GM19099 (cell line): ENCODE results near the gene SYT6.

Experiments
- POLR2A ChIP-seq: IDR thresholded peaks from 3 replicates; pipeline ENCODE4 v1.6.1; 2011; ENCODE audit warnings: low read depth; ENCODE audit not compliant: insufficient read length; ENCODE audit errors: extremely low read depth

The SYT6 gene

GRCh38 chr1:114081437-114082303, 72.0 kb downstream of the SYT6 start:
- TF ChIP-seq POLR2A: no peak

DNA sequence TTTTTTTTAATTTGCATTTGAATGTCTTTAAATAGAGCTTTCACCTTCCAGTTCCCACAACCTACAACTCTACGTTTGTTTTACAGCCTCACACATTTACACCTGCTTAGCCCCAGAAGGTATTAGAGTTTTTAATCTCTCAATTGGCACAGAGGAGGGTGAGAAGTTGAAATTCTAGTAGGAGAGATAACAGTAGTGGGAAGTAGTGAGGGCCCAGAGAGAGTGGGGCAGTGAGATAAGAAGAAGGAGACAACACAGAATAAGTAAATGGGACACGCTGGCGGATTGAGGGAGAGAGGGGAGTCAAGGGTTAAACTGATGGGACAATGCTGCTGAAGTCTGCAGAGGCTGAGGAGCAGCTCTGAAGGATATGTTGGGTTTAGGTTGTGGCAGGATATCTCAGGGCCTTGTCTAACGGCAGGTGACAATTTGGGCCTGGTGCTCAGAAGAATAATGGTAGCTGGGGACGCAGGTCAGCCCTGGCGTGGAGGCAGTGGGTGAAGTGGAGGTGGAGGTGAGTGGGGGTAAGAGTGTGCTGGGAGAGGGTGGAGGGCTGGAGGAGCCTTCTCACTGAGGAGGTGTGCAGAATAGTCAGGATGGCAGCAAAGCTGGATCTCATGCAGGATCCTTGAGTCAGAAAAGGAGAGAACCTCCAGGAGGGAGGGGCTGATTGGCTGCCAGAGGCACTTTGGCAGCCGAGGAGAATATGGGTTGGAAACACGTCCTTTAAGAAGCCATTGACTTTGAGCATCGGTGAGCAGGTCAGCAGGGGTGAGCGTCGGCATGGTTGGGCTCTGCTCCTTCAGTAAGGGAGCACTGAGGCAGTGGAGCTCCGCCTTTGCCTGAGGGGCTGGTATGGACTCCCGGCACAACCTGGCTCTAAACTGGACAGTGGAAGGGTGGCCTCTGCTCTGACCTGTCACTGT, 72.9 kb downstream of the SYT6 start:
- TF ChIP-seq POLR2A: no peak

- no peak for TF ChIP-seq POLR2A
Measured at GRCh38 chr1:114079596-114080190, 74.0 kb downstream of the SYT6 start.

DNA sequence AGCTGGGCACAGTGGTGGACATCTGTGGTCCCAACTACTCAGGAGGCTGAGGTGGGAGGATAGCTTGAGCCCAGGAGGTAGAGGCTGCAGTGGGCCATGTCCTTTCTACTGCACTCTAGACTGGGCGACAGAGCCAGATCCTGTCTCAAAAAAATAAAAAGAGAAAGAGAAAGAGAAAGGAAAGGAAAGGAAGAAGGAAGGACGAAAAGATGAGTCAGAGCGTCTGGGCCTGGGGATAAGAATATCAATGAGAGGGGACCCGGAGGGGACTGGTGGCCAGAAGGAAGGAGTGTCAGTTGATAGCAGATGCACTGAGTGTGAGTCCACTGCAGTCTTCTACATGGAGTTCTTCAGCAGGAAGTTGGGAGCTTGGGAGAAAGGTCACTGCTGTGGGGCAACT, 75.6 kb downstream of the SYT6 start:
- no peak for TF ChIP-seq POLR2A

GRCh38 chr1:114077188-114077587, 76.5 kb downstream of the SYT6 start:
- TF ChIP-seq POLR2A: no peak

DNA sequence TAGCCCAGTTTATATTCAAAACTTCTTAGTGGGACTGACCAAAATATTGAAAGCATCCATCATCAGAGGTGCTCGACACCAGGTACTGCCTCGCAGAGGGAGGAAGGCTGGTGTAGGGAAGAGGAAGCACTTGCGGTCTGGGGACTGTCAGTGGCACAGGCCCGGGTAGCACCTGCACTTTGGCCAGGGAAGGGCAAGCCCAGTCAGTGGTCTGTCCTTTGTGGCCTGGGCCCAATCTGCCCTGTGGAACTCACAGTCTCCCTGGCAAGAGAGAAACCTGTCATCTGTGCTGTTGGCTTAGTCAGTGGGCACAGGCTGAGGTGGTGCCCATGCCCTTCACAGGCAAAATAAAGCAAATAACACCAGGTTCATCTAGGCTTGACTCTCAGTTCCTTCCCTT, 77.4 kb downstream of the SYT6 start:
- TF ChIP-seq POLR2A: no peak

DNA sequence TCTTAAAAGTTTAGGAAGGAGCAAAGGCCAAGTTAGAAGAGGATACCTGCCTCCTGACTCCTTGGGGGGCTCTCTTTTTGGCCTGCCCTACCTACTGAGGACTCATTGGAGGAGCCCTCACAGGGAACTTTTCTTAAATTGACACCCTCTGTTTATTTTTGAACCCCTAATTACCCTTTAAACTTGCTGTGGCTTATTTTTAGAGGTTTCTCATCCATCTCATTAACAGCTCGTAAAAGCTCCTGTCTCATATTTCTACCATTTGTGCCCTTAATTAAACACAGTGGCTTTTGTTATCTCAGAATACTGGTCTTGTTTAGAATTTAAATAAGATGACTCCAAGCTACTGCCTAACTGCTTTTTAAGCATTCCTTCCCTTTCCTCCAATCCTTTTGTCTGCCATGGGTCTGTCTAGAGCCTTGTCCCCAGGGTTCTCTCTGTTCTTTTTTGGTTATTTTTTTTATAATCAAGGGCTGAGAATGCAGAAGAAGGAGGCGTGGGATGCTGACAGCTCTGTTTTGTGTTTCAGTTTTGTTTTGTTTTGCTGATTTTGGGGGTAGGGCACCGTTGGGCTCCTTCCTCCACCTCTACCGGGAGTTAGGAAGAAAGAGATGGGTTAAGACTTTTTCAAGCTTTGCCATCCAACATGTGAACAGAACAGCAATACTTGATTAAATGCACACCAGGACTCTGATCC, 78.0 kb downstream of the SYT6 start:
- TF ChIP-seq POLR2A: no peak

DNA sequence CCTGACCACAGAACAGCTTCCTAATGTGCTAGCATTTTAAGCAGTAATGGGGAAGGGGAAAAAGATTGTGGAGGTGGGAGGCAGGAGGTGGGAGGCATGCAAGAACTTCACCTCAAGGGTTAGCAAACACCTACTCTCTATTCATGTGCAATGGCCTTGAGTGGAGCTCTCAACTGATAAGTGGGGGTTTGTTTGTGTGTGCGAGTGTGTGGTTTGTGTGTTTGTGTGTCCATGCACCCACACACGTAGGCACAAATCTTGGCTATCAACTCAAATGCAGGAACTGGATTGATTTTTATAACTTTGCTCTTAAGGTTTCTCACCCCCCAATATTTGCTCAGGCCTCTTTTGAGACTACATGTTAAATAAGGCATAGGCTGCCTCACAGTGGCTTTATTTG, 78.6 kb downstream of the SYT6 start:
- TF ChIP-seq POLR2A: no peak

- no peak for TF ChIP-seq POLR2A
Measured at GRCh38 chr1:114072246-114072645, 81.4 kb downstream of the SYT6 start.

DNA sequence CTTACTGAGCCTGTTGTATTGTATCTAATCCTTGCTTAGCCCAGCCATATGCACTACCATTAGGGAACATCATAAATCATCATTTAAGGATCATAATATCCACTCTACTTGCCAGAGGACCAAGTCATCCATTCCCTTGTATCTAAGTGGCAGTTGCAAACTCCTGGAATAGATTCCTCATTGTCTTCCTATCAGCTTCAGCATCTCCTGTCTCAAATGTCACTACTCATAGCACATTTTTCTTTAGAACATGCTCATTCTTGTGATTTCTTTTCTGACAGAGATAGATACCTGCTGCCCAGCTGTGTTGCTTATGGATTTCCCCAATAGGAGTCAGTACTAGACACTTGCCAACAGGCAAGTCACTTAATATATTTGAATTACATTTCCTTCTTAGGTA, 90.1 kb downstream of the SYT6 start:
- no peak for TF ChIP-seq POLR2A

- TF ChIP-seq POLR2A: no peak
Measured at GRCh38 chr1:114062477-114063099, 91.1 kb downstream of the SYT6 start.

DNA sequence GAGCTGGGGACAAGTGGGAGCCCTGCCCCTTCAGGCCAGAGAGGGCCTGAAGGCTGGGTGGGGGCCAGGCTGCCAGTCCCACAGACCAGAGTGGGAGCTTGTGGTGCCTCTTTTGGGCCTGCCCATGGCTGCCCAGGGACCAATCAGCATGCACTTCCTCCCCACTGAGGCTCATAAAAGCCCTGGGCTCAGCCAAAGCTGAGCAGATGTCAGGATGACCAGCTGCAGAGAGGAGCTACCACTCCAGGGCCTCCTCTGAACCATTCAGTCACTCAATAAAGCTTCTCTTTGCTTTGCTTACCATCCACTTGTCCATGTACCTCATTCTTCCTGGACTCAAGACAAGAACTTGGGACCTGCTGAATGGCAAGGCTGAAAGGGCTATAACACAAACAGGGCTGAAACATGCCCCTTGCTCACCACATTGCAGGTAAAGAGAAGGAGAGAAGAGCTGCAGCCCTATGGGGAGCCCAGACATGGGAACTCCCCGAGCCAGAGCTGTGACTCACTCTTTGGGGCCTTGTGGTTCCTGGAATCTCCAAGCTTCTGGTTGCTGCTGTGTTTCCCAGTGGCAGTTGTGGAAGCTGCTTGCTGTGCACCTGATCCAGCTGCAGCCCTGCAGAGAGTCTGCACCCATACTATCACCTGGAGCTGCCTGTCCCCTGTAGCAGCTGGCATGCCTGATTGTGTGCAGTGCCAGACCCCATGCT, 92.4 kb downstream of the SYT6 start:
- no peak for TF ChIP-seq POLR2A

DNA sequence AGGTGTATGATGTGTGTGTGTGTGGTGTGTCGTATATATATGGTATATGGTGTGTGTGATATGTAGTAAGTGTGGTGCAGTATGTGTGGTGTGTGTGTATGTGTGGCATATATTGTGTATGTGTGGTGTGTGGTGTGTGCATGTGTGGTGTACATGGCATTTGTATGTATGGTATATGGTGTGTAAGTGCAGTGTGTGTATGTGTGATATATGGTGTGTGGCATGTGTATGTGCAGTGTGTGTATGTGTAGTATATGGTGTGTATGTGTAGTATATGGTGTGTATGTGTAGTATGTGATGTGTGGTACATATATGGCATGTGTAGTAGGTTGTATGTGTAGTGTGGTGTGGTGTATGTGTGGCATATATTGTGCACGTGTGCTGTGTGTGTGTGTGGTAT, 99.5 kb downstream of the SYT6 start:
- no peak for TF ChIP-seq POLR2A

- TF ChIP-seq POLR2A: no peak
Measured at GRCh38 chr1:114048232-114048631, 105.4 kb downstream of the SYT6 start.

GRCh38 chr1:114043548-114043947, 110.1 kb downstream of the SYT6 start:
- TF ChIP-seq POLR2A: no peak

GRCh38 chr1:114043054-114043453, 110.6 kb downstream of the SYT6 start:
- no peak for TF ChIP-seq POLR2A
